ENCODE data around the gene MOB2.
"Not testable (repeated sequence)": the region's sequence is repeated elsewhere in the genome, so short reads cannot be mapped to it uniquely, and the experiment has no call there.

The MOB2 gene

GRCh38 chr11:1517117-1518005, 30.8 kb upstream of the MOB2 start:
- DNase-seq (ENCODE audit: low spot score): no peak

- DNase-seq (ENCODE audit: low spot score): no peak
Observed at GRCh38 chr11:1516273-1517067, 29.9 kb upstream of the MOB2 start.

DNA sequence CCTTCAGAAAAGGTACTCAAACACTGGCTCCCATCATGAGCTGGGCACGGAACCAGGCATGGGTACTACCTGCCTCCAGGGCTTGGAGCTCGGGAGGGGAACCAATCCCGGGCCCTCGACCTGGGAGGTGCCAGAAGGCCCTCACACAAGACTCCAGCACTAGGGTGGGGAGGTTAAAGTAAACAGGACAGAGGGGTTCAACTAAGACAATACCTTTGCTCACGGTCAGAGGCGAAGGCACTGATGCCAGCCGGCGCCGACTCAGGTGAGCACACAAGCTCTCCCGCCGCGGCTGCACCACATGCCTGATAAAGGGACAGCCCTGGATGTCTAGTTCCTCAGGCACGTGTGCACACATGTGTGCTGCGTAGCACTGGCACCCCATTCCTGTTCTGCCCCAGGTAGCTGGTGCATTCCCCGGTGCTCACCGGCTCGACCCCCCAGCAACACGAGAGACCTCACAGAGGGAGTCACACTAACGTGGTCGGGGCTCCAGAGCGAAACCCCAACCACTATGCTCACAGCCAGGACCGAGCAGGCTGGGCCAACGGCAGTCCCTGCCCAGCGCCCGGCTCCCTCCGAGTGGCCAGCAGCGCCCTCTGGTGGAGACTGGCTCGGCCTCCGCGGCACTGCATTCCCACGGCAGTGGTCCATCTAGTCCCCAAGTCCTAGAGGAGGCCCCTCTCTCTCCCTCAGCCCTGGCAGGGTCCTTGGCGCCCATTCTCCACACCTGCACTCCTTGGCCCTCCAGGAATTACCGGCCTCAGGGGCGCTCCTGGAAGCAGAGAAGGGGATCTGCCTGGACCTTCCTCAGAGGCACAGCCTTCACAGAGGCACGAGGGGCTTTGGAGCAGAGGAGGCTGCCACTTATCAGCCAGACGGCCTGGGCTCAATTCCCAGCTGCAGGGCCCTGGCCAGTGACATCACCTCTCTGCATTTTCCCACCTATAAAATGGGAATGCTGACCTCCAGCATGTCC, 28.8 kb upstream of the MOB2 start:
- peak; percentile 98 for DNase-seq (ENCODE audit: low spot score)

- no peak for DNase-seq (ENCODE audit: low spot score)
Observed at GRCh38 chr11:1514336-1515061, 27.9 kb upstream of the MOB2 start.

DNA sequence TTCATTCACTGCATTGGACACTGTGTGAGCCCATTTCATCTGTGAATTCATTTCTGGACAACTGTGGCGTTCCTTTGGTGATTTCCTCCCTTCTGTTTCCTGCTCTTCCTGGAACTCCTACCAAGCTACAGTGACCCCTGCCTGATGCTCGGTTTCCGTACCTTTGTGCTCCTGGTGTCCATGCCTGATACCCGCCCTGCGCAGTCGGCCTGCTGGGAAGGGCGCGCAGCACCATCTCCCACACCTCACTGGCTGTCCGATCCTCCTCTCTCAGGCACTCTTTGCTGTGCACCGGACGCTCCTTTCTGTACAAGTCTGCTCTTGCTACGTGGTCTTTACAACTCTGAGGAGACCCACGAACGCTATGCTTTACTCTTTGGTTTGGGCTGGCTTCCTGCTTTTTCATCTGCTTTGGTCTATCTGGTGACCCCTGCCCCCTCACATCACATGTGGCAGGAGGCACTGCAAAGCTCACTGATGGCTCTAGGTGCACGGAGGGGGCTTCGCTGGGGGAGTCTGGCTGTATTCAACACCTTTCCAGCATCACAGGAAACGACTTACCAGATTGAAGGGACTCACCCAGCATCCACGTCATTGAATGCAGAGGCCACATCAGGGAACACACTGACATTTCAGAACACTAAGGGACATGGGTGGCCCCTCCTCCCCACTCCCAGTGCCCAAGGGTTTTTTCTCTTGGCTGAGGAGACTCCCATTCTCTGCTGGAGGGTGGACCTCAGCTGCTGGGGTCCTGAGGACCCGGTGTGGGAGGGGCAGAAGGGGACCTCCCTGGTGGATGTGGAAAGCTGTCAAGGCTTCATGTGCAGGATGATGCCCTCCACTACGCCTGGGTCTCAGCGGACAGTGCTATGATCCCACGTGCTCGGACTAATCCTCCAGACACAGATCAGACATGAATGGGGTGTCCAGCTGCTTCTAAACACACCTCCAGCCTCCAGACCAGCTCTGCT, 27.0 kb upstream of the MOB2 start:
- DNase-seq (ENCODE audit: low spot score): no peak

DNA sequence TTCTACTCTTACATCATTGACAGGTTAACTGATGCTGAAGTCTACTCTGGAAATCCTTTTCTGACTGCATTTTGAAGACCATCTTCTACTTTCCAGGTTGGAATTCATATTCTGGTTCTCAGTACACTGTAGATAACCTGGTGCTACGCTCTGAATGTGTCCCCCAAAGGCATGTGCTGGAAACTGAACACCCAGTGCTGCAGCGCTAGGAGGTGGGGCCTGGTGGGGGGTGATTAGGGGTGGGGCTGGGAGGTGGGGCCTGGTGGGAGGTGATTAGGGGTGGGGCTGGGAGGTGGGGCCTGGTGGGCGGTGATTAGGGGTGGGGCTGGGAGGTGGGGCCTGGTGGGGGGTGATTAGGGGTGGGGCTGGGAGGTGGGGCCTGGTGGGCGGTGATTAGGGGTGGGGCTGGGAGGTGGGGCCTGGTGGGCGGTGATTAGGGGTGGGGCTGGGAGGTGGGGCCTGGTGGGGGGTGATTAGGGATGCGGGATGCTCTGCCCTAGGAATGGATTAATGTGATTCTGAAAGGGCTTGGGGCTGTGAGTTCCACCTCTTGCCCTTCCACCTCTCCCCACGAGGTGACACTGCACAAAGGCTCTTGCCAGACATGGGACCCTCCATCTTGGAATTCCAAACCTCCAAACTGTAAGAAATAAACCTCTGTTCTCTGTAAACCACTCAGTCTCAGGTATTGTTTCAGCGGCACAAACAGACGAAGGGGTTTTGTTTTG, 26.1 kb upstream of the MOB2 start:
- DNase-seq (ENCODE audit: low spot score): peak; percentile 76

DNA sequence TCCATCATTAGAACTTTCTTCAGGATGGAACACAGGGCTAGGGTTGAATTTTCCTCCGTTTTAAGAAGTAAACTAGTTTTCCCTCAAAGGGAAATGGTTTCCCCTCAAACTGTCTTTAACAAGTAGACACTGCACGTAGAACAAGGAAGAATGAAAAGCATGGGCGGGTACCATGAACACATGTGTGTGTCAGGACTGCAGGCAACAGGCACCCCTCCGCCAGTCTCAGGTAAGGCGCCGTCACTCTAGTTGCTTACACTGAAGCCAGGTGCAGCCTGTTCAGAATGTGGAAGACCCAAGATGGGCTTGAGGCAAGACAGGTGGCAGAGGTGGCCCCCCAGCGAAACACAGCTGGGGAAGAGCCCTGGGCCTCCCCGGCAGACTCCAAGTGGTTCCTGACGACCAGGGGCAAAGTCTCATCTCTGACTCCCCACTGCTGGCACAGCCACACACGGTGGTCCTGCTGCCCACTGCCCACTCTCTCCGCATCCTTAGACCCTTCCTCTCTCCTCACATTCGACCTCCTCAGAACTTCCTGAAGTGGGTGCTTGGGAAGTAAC, 25.4 kb upstream of the MOB2 start:
- no peak for DNase-seq (ENCODE audit: low spot score)

DNA sequence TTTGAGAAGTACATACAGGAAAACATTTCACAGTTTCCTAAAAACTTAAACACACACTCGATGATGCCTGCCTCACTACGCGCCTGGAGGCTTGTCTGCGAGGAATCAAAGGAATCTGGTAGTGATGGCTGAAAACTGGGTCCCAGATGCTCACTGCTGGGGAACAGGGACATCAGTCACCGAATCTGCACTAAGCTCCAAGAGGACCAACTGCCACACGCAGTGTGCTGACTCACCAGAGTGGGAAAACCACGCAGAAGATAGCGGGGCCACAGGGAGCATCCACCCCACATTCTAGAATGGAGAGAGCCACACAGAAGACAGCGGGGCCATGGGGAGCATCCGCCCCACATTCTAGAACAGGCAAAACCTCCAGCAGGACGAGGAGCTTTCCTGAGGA, 24.3 kb upstream of the MOB2 start:
- DNase-seq (ENCODE audit: low spot score): no peak

GRCh38 chr11:1510351-1510750, 23.8 kb upstream of the MOB2 start:
- not testable (repeated sequence) for DNase-seq (ENCODE audit: low spot score)

DNA sequence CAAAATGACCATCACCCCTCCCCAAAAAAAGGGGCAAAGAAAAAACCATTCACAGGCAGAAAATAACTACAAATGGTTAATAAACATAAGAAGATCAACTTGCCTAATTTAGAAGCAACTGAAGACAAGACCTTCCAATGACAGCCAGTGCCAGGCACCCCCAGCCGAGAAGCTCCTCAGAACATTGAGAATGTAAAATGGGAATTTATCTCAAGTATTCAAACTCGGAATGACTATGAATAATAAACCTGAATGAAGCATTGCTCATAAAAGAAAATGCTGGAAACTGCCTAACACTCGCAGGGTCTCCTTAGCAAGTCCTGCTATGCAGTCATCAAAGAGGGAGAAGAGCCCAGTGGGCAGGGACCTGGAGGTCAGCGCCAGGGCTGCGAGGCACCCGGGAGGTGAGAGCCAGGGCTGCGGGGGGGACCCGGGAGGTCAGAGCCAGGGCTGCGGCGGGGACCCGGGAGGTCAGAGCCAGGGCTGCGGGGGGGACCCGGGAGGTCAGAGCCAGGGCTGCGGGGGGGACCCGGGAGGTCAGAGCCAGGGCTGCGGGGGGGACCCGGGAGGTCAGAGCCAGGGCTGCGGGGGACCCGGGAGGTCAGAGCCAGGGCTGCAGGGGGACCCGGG, 23.2 kb upstream of the MOB2 start:
- DNase-seq (ENCODE audit: low spot score): no peak

GRCh38 chr11:1508986-1509385, 22.4 kb upstream of the MOB2 start:
- DNase-seq (ENCODE audit: low spot score): no peak

DNA sequence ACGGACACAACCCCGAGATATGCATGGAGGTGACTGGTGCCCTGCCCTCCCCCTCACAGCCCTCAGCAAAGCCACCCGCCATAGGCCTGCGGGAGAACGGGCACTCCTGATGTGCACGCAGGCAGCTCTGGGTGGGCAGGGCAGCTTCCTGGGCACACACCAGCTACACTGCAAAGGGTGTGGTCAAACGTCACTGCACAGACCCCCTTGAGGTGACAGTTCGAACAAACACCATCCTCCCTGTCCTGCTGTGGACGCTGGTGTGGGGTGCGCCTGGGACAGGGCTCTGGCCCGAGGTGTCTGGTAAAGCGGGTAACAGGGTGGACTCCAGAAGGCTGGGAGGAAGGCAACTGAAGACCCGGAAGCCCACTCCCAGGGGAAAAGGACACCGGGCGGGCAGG, 21.9 kb upstream of the MOB2 start:
- DNase-seq (ENCODE audit: low spot score): no peak

DNA sequence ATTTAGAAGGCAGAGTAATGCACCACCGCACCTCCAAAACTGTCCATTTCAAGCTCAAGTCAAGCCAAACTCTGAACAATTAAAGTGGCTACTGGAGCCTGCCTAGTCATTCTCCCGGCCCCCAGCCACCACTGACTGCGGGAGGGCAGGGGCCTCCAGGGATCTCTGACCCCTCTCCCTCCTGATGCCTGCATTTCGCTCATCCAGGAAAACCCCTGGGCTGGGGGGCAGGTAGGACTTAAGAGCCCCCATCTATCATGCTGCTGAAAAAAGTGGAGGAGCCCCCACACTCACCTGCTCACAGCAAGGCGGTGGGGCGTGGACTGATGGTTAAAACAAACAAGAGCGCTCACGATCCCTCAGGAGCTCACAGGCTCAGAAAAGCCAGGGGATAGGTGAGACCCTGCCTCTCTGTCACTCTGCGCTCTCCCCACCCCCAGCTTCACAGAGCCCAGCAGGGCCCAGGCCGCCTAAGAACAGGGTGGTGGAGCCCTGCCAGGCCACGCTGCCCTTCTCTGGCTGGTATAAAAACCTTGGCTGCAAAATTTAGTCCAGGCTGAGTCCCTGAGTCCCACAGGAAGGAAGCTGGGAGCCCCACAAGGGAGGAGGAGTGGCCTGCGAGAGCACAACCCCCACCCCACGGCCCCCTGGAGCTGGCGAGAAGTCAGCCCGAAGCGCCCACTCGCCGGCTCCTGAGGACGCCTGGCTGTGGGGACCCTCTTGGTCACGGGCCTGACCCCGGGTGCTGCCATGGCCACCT, 21.0 kb upstream of the MOB2 start:
- no peak for DNase-seq (ENCODE audit: low spot score)

GRCh38 chr11:1506981-1507380, 20.4 kb upstream of the MOB2 start:
- no peak for DNase-seq (ENCODE audit: low spot score)

- peak; percentile 62 for DNase-seq (ENCODE audit: low spot score)
Observed at GRCh38 chr11:1505480-1505879, 18.9 kb upstream of the MOB2 start.

DNA sequence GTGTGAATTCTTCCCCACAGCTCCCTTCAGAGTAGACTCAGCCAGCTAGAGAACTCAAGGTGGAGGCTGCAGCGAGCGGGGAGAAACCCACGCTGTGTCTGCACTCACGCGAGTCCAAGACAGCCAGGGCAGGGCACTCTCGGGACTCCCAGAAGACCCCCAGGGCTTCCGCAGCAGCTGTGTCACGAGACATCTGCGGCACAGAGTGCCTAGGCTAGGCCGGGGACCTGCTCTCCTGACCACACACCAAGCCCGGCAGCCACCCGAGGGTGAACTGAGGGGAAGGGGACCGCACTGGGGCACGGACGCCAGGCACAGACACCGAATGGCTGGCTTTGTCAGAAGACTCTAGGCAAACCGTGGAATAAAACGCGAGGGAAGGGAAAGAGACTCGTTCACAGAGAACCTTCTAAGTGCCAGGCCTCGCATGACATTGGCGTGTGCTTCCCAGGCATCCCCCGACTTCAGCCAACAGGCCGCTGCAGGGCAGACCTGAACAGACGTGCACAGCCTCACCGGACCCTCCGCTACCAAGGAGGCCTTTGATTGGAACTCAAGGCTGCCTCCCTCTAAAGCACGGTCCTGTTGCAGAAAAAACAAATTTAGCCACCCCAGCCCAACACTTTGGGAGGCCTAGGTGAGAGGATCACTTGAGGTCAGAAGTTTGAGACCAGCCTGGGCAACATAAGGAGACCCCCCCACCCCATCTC, 18.2 kb upstream of the MOB2 start:
- no peak for DNase-seq (ENCODE audit: low spot score)

GRCh38 chr11:1504138-1504537, 17.6 kb upstream of the MOB2 start:
- no peak for DNase-seq (ENCODE audit: low spot score)
